NCI-H1436 (cell line): Measurements from ENCODE around the gene SNAI1.

Experiments
- DNase-seq: peaks from one replicate; lab custom pipeline; 2025; lab: John Stamatoyannopoulos, UW

Gene SNAI1

DNA sequence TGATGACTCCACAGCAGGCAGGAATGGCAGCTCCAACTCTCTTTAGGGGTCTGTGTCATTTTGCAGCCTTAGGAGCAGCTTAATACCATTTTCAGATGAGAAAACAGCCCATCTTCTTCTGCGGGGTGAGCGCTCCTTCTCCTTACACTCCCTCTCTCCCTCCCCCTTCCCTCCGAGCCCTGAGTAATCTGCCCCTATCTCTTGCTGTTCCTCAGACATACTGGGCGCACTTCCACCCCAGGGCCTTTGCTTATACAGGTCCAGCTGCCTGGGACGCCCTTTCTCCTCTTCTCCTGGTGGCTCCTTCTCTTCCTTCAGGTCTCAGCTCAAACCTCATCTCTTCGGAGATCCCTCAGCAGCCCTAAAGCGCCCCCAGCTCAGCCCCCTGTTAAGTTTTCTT lies 54.8 kb downstream of the SNAI1 start:
- DNase-seq = no peak

DNA sequence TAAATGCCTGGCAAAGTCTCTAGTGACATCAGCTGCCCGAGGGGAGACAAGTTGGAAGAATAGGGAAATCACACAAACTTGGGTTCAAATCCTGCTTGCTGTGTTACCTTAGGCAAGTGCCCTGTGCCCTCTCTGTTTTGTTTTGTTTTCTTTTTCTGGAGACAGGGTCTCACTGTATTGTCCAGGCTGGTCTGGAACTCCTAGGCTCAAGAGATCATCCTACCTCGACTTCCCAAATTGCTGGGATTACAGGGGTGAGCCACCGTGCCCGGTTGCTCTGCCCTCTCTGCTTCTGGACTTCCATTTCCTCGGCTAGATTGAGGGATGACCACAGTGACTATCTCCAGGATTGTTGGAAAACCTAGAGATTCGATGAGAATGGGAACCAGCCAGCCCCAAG lies 55.4 kb downstream of the SNAI1 start:
- no peak for DNase-seq
